K562 (cell line): ENCODE measurements around the gene PALLD. TPM values are rescaled to one million over a fixed set of nuclear protein-coding genes. Genes with fewer than 3 reads are reported as not detected.

Experiments used
- ATAC-seq: fragments of 200-7000 bp; cut with Tn5 transposase; 3 replicates; pipeline ENCODE4 v1.9.1; 2020; ENCODE audit warnings: moderate library complexity
- BruUV-seq: library from RNA; stranded (reverse); fragments of 400-500 nt; replicated peaks from 2 replicates; lab custom pipeline; 2021; lab: Mats Ljungman, UMichigan
- CTCF ChIA-PET: fragments of 300-600 bp; formaldehyde crosslinking; extraction: SDS; loops from one replicate; lab custom pipeline; 2021; ENCODE audit warnings: low intra/inter-chr PET ratio; lab: Yijun Ruan, JAX
- POLR2A ChIA-PET: fragments of 300-600, 350-650 bp; sonication (Branson Sonifier 250); formaldehyde crosslinking; extraction: SDS; loops from one replicate; lab custom pipeline; 2021; ENCODE audit warnings: antibody characterized with exemption, inconsistent platforms; lab: Yijun Ruan, JAX
- DNase-seq, 4 experiments: peaks; one replicate each; pipeline versions ENCODE4 v3.0.0 to v3.0.0-alpha.2; 2011 to 2018; ENCODE audit warnings: low spot score in 3 of 4, mixed read lengths in 3 of 4; ENCODE audit errors: extremely low read depth in 1 of 4
- FAIRE-seq: peaks from 2 replicates; lab custom pipeline; 2011; peaks lifted over from hg19 to GRCh38; lab: Jason Lieb, UNC
- H2AFZ ChIP-seq: 2 replicates; pipeline ENCODE4 v1.6.0; 2011; ENCODE audit warnings: low read depth, low read length, control low read depth, inconsistent platforms
- H3K27ac ChIP-seq: fragments of 200-600 bp; 3 replicates; pipeline ENCODE4 v1.8.0; 2011; ENCODE audit warnings: low read depth, mild to moderate bottlenecking, control low read depth, inconsistent platforms, low read length, moderate library complexity, mixed read lengths; ENCODE audit errors: extremely low read depth
- H3K27me3 ChIP-seq, 2 experiments: fragments of 300-600 bp in 1 of 2; 2 replicates in 1 of 2; 3 replicates in 1 of 2; pipeline versions ENCODE4 v1.6.0 to v1.8.0; 2011; ENCODE audit warnings: inconsistent platforms in 2 of 2, low read length in 2 of 2, mild to moderate bottlenecking in 1 of 2, mixed read lengths in 1 of 2, moderate library complexity in 1 of 2; ENCODE audit not compliant: control insufficient read depth in 2 of 2, insufficient read depth in 2 of 2
- H3K36me3 ChIP-seq: fragments of 300-600 bp; 3 replicates; pipeline ENCODE4 v1.8.0; 2011; ENCODE audit warnings: mild to moderate bottlenecking, low read length, inconsistent platforms; ENCODE audit not compliant: control insufficient read depth, insufficient read depth
- H3K4me1 ChIP-seq, 2 experiments: fragments of 200-600 bp in 1 of 2; replicated peaks in 1 of 2; 2 replicates in 1 of 2; 3 replicates in 1 of 2; pipeline versions ENCODE4 v1.5.1 to v1.8.0; 2011; ENCODE audit warnings: inconsistent platforms in 2 of 2, low read length in 2 of 2, mild to moderate bottlenecking in 1 of 2, mixed read lengths in 1 of 2, moderate library complexity in 1 of 2; ENCODE audit not compliant: control insufficient read depth in 2 of 2, insufficient read depth in 2 of 2
- H3K4me2 ChIP-seq: 2 replicates; pipeline ENCODE4 v1.6.1; 2011; ENCODE audit warnings: low read length, control low read depth, inconsistent platforms, mixed read lengths; ENCODE audit not compliant: insufficient read depth
- H3K4me3 ChIP-seq: fragments of 200-600 bp; sonication (generic), shearing (Covaris generic); 2 replicates; pipeline ENCODE4 v1.5.1; 2016; ENCODE audit warnings: control low read depth, inconsistent platforms
- H3K79me2 ChIP-seq: fragments of 200-600 bp; 3 replicates; pipeline ENCODE4 v1.8.0; 2011; ENCODE audit warnings: low read length, inconsistent platforms; ENCODE audit not compliant: control insufficient read depth, insufficient read depth
- H3K9ac ChIP-seq, 2 experiments: 2 replicates each; pipeline versions ENCODE4 v1.6.0 to v1.6.1; 2011; ENCODE audit warnings: low read depth in 2 of 2, low read length in 2 of 2, control low read depth in 1 of 2, inconsistent platforms in 1 of 2, mild to moderate bottlenecking in 1 of 2, mixed read lengths in 1 of 2; ENCODE audit not compliant: insufficient read depth in 1 of 2
- H3K9me1 ChIP-seq: one replicate; pipeline ENCODE4 v1.6.0; 2011; ENCODE audit warnings: inconsistent platforms, mild to moderate bottlenecking, low read length, moderate library complexity; ENCODE audit not compliant: control insufficient read depth, insufficient read depth
- H3K9me3 ChIP-seq: replicated peaks from 2 replicates; pipeline ENCODE4 v1.5.1; 2011; ENCODE audit warnings: low read depth, low read length, inconsistent platforms; ENCODE audit not compliant: control insufficient read depth, insufficient read depth
- H4K20me1 ChIP-seq: replicated peaks from 2 replicates; pipeline ENCODE4 v1.6.1; 2011; ENCODE audit warnings: low read length, inconsistent platforms, mixed read lengths; ENCODE audit not compliant: control insufficient read depth, insufficient read depth
- CBFA2T3 ChIP-seq: fragments of 450-650 bp; IDR thresholded peaks from 2 replicates; pipeline ENCODE4 v1.6.1; 2017
- MEIS2 ChIP-seq: fragments of 450-650 bp; IDR thresholded peaks from 2 replicates; pipeline ENCODE4 v1.6.1; 2014; ENCODE audit warnings: mild to moderate bottlenecking; ENCODE audit not compliant: partially characterized antibody
- UBTF ChIP-seq, 2 experiments: IDR thresholded peaks; 2 replicates each; pipeline ENCODE4 v1.6.1; 2012; ENCODE audit warnings: improper control_type of control experiment in 2 of 2, low read depth in 2 of 2, low read length in 2 of 2, borderline replicate concordance in 1 of 2
- WGBS: fragments of 100-300 bp; shearing (Covaris generic); methylation state at CpG from one replicate; pipeline ENCODE4 v1.1.6; 2016; ENCODE audit warnings: low coverage, mixed read lengths; ENCODE audit not compliant: insufficient coverage; ENCODE audit errors: missing lambda C conversion rate; 5-methylcytosine and 5-hydroxymethylcytosine counted together
- in situ Hi-C: fragments of 300-500 bp; cut with MboI; formaldehyde crosslinking; loops from 4 replicates; pipeline ENCODE4 v1.15.0; 2018; ENCODE audit warnings: inconsistent platforms, mixed read lengths
- intact Hi-C: fragments of 100-400 bp; cut with micrococcal nuclease; formaldehyde crosslinking; loops from 2 replicates; pipeline ENCODE4 v1.14.2; 2022
- polyA plus RNA-seq, 8 experiments: library from polyadenylated mRNA; depleted of rRNA in 4 of 8; stranded (reverse) in 5 of 8; unstranded in 3 of 8; fragments of >200 nt; fragmentation: Nextera tagmentation in 2 of 8; fragmentation: Illumina TruSeq in 1 of 8; extraction: Ambion mirVana in 2 of 8; extraction: Trizol in 1 of 8; gene quantifications; 2 replicates each; pipeline versions ENCODE4 v1.2.1 to v1.2.3, GENCODE V29; 2011 to 2014; ENCODE audit warnings: inconsistent platforms in 1 of 8, missing spikeins in 1 of 8
- total RNA-seq, 7 experiments: library from RNA; depleted of rRNA in 6 of 7; stranded (reverse); fragments of >200 nt in 6 of 7; fragmentation: Illumina TruSeq in 2 of 7; extraction: Trizol in 2 of 7; gene quantifications; 2 replicates each; pipeline versions ENCODE4 v1.2.1 to v1.2.3, GENCODE V29; 2011 to 2021; ENCODE audit warnings: low replicate concordance in 1 of 7

Gene PALLD
- total and polyA plus RNA-seq, 9 of the 15 experiments (the other 6 are each of a cell fraction or from before 2014, with no cell fraction given) = 0.01 to 0.35 (median 0.06) TPM; not detected in 3

DNA sequence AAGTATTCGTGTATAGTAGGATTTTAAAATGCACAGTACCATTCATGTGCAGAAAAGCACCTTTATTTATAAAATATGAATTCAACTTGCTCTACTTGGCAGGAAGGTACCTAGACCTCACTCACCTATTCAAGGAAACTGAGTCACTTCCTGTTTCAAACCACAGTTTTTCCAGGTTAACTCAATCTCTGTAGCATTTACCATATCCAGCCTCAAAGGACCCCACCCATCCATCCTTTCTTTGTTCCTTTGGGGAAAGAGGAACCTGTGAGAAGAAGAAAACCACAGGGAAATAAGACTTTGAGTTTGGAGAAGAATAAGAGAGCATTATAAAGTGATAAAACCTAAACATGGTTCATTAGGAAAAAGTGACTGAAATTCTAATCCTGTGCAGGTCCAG lies 262.5 kb downstream of the PALLD start:
- Histone ChIP-seq H3K79me2 (no peaks in the 10 kb centered on the region), H3K36me3 (no peaks in the 10 kb centered on the region), H3K9me3 (no peaks in the 10 kb centered on the region), H2AFZ (no peak overlapping the region), H3K4me2 (no peak overlapping the region), H3K4me1 (no peaks in the 10 kb centered on the region), H3K4me3 (no peak overlapping the region), H3K27ac (no peak overlapping the region), H4K20me1 (no peaks in the 10 kb centered on the region), H3K27me3 (no peaks in the 10 kb centered on the region), H3K9me1 (no peaks in the 10 kb centered on the region), H3K9ac (no peak overlapping the region)
- intact Hi-C loops (no loop called here), in situ Hi-C loops (no loop called here)
- POLR2A ChIA-PET = no interaction called here
- no peak for DNase-seq
- CTCF ChIA-PET = no interaction called here
- WGBS = 0% methylated on average over 1 of the region's 1 CpG
- ATAC-seq = no peak
- no peak for FAIRE-seq
- no TSS peak for BruUV-seq
- TF ChIP-seq UBTF (IDR thresholded peaks at IDR 0.05; ENCODE audit: borderline replicate concordance in 1 of 2, low read depth in 2 of 2, low read length in 2 of 2) (no peak), CBFA2T3 (no peak), MEIS2 (no peak)
